ENCODE results near the gene TMEM128.

DNA sequence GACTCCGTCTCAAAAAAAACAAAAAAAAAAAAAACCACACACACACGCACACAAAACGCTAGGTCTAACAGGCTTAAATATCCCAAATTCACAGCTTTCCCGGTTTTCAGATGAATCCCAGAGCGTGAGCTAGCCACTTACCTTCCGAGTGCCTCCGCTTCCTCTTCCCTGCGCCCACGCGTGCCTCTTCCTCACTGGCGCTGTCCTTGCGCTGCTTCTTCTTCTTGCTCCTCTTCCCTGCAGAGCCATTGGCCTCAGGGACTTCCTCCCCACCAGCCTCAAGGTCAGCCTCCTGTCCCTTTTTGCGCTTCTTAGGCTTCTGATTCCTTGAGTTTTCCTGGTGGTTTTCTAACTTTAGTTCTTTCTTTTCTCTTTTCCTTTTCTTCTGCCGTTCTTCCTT, 26.2 kb upstream of the TMEM128 start:
- TF ChIP-seq, protein P1, sequence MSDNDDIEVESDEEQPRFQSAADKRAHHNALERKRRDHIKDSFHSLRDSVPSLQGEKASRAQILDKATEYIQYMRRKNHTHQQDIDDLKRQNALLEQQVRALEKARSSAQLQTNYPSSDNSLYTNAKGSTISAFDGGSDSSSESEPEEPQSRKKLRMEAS (IDR thresholded peaks at IDR 0.05; ENCODE audit: low read depth) = no peak
- TF ChIP-seq, protein P2, sequence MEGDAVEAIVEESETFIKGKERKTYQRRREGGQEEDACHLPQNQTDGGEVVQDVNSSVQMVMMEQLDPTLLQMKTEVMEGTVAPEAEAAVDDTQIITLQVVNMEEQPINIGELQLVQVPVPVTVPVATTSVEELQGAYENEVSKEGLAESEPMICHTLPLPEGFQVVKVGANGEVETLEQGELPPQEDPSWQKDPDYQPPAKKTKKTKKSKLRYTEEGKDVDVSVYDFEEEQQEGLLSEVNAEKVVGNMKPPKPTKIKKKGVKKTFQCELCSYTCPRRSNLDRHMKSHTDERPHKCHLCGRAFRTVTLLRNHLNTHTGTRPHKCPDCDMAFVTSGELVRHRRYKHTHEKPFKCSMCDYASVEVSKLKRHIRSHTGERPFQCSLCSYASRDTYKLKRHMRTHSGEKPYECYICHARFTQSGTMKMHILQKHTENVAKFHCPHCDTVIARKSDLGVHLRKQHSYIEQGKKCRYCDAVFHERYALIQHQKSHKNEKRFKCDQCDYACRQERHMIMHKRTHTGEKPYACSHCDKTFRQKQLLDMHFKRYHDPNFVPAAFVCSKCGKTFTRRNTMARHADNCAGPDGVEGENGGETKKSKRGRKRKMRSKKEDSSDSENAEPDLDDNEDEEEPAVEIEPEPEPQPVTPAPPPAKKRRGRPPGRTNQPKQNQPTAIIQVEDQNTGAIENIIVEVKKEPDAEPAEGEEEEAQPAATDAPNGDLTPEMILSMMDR (IDR thresholded peaks at IDR 0.05) = no peak
- TF ChIP-seq, protein P3, sequence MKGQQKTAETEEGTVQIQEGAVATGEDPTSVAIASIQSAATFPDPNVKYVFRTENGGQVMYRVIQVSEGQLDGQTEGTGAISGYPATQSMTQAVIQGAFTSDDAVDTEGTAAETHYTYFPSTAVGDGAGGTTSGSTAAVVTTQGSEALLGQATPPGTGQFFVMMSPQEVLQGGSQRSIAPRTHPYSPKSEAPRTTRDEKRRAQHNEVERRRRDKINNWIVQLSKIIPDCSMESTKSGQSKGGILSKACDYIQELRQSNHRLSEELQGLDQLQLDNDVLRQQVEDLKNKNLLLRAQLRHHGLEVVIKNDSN (IDR thresholded peaks at IDR 0.05; ENCODE audit: borderline replicate concordance, low read depth) = no peak
- TF ChIP-seq POLR2AphosphoS5 (IDR thresholded peaks at IDR 0.05; ENCODE audit: low read depth, low read length) (no peak), SIN3A (IDR thresholded peaks at IDR 0.05; ENCODE audit: borderline replicate concordance, low read depth, low read length) (no peak)

Measured in SK-N-SH (cell line).